ENCODE data around the gene VPS26B.

VPS26B gene

DNA sequence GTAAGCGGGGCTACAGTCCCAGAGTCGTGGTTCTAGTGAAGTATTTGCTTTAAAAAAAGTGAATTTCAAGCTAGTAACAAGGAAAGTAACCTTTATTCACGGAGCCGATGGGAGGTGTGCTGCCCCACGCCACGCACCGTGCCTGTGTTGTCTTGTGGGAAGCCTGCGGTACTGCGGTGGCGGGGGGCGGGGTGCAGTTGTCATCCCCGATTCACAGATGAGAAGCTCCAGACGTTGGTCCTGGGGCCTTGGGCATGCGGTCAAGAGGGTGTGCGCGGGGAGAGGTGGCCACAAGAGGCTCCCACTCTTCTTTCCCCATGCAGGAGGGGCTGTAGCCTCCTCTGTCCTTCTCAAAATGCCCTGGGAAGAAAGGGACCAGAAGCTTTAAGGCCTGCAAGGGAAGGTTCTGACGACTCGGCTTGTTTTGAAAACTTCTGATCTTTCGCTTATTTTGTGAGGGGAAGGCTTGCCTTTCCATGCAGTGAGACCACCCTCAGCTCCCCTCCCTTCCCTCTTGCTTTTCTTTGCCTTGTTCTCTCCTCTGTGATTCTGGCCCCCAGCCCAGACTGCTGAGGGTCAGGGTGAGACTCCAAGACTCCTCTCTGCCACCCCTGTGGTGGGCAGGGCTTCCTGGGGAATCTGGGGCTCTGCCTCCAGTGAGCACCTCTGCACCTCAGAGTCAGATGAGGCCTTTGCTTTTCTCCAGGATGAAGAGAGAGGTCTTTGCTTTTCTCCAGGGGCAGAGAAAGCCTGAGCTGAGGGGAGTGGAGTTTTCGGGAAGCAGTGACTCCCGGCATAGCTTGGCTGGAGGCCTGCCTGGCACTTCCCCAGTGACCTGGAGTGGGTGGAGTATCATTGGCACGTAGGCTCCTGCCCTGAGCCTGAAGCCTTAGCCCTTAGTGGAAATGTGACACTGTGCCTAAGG, 57.9 kb downstream of the VPS26B start:
- TF ChIP-seq NFIC (IDR thresholded peaks at IDR 0.05): no peak
- TF ChIP-seq EP300 (IDR thresholded peaks at IDR 0.05; ENCODE audit: borderline replicate concordance): no peak
- TF ChIP-seq CEBPB (IDR thresholded peaks at IDR 0.05): no peak
- no peak for TF ChIP-seq REST (IDR thresholded peaks at IDR 0.05; ENCODE audit: low read depth)
- TF ChIP-seq TAF1 (IDR thresholded peaks at IDR 0.05; ENCODE audit: low read depth): no peak
- TF ChIP-seq EGR1 (IDR thresholded peaks at IDR 0.05): no peak
- TF ChIP-seq CREB1 (IDR thresholded peaks at IDR 0.05; ENCODE audit: low read depth): no peak
- no peak for TF ChIP-seq RAD21 (IDR thresholded peaks at IDR 0.05; ENCODE audit: low read depth)
- TF ChIP-seq ZBTB7A (IDR thresholded peaks at IDR 0.05; ENCODE audit: low read depth): no peak
- TF ChIP-seq TCF12 (IDR thresholded peaks at IDR 0.05; ENCODE audit: low read depth): no peak
- TF ChIP-seq FOXM1 (IDR thresholded peaks at IDR 0.05; ENCODE audit: borderline replicate concordance, low read depth): no peak

- TF ChIP-seq, protein P1, sequence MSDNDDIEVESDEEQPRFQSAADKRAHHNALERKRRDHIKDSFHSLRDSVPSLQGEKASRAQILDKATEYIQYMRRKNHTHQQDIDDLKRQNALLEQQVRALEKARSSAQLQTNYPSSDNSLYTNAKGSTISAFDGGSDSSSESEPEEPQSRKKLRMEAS (IDR thresholded peaks at IDR 0.05): no peak
- no peak for TF ChIP-seq REST (IDR thresholded peaks at IDR 0.05; ENCODE audit: low read depth)
- TF ChIP-seq FOXM1 (IDR thresholded peaks at IDR 0.05; ENCODE audit: borderline replicate concordance, low read depth): no peak
- no peak for TF ChIP-seq TAF1 (IDR thresholded peaks at IDR 0.05; ENCODE audit: low read depth)
- TF ChIP-seq YY1 (IDR thresholded peaks at IDR 0.05; ENCODE audit: low read depth): no peak
- no peak for TF ChIP-seq ZBTB7A (IDR thresholded peaks at IDR 0.05; ENCODE audit: low read depth)
- TF ChIP-seq CREB1 (IDR thresholded peaks at IDR 0.05; ENCODE audit: low read depth): no peak
- no peak for TF ChIP-seq USF1 (IDR thresholded peaks at IDR 0.05)
- TF ChIP-seq RAD21 (IDR thresholded peaks at IDR 0.05; ENCODE audit: low read depth): no peak
- no peak for TF ChIP-seq EP300 (IDR thresholded peaks at IDR 0.05; ENCODE audit: borderline replicate concordance)
- TF ChIP-seq NFIC (IDR thresholded peaks at IDR 0.05): no peak
- no peak for TF ChIP-seq TCF12 (IDR thresholded peaks at IDR 0.05; ENCODE audit: low read depth)
- TF ChIP-seq CEBPB (IDR thresholded peaks at IDR 0.05): no peak
- no peak for TF ChIP-seq EGR1 (IDR thresholded peaks at IDR 0.05)
- TF ChIP-seq TEAD4 (IDR thresholded peaks at IDR 0.05): no peak
Observed at GRCh38 chr11:134283461-134284230, 59.2 kb downstream of the VPS26B start.

DNA sequence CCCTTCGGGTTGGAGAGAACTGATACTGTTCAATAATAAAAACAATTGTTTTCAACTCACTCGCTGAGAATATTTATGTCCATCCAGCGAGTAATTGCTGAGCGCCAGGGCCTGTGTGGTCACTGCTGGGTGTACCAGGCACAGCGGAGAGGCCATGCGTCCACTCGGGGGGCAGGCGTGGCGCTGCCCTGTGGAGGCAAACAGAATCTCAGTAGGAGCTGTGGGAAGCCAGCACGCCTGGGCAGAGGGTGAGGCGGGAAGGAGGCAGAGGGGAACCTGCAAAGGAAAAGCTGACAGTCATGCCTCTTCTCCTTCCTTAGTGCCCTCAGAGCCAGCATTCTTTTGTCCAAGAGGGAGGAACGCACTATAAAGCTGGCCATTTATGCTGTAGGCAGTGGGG, 63.1 kb downstream of the VPS26B start:
- TF ChIP-seq EP300 (IDR thresholded peaks at IDR 0.05; ENCODE audit: borderline replicate concordance) (no peak), USF1 (IDR thresholded peaks at IDR 0.05) (no peak), NFIC (IDR thresholded peaks at IDR 0.05) (no peak), YY1 (IDR thresholded peaks at IDR 0.05; ENCODE audit: low read depth) (no peak), RAD21 (IDR thresholded peaks at IDR 0.05; ENCODE audit: low read depth) (no peak), CEBPB (IDR thresholded peaks at IDR 0.05) (no peak), REST (IDR thresholded peaks at IDR 0.05; ENCODE audit: low read depth) (no peak), CREB1 (IDR thresholded peaks at IDR 0.05; ENCODE audit: low read depth) (no peak), EGR1 (IDR thresholded peaks at IDR 0.05) (no peak), FOXM1 (IDR thresholded peaks at IDR 0.05; ENCODE audit: borderline replicate concordance, low read depth) (no peak)
- TF ChIP-seq, protein P1 (IDR thresholded peaks at IDR 0.05): no peak

All from Ishikawa (cell line).